Right ventricle myocardium inferior (tissue), 1 donor: Measurements from ENCODE around the gene ARPP21. TPM values are rescaled to one million over a fixed set of nuclear protein-coding genes. Genes with fewer than 3 reads are reported as not detected.

ENCODE experiments used
- ATAC-seq: fragments of 200-7000 bp; cut with Tn5 transposase; one replicate; pipeline ENCODE4 v1.9.1; 2020; ENCODE audit warnings: mild to moderate bottlenecking, moderate library complexity
- DNase-seq: peaks from one replicate; pipeline ENCODE4 v3.0.0; 2021; ENCODE audit errors: missing footprints
- intact Hi-C: fragments of 100-400 bp; cut with DNase I; formaldehyde crosslinking; loops from one replicate; pipeline ENCODE4 v1.11.0; 2022
- total RNA-seq: library from RNA; stranded (reverse); fragmentation: NEBNext Ultra II Directional; extraction: Animal tissue kit (Norgen Biotek cat#: 25700); gene quantifications from one replicate; pipeline ENCODE4 v1.2.1, GENCODE V29; 2021
- donor health status: DM: no; HTN: yes; CAD: no; lungs with severe emphysema.

ARPP21 gene
- total RNA-seq, 1 donor from 2014 or later = not detected

- DNase-seq = no peak
- intact Hi-C loops = no loop called here
- no peak for ATAC-seq
Measured at GRCh38 chr3:35751207-35751606, 111.9 kb downstream of the ARPP21 start.

- ATAC-seq (no peak), DNase-seq (no peak)
- intact Hi-C loops = no loop called here
Measured at GRCh38 chr3:35757991-35758757, 118.8 kb downstream of the ARPP21 start.

- intact Hi-C loops = no loop called here
- ATAC-seq (no peak), DNase-seq (no peak)
Measured at GRCh38 chr3:35760146-35760545, 120.8 kb downstream of the ARPP21 start.

- DNase-seq = no peak
- intact Hi-C loops = no loop called here
- ATAC-seq = no peak
Measured at GRCh38 chr3:35761311-35761710, 122.0 kb downstream of the ARPP21 start.

- ATAC-seq (no peak), DNase-seq (no peak)
- intact Hi-C loops = no loop called here
Measured at GRCh38 chr3:35772381-35773015, 133.2 kb downstream of the ARPP21 start.

- DNase-seq = no peak
- no peak for ATAC-seq
- intact Hi-C loops = no loop called here
Measured at GRCh38 chr3:35773417-35773816, 134.1 kb downstream of the ARPP21 start.

- intact Hi-C loops = no loop called here
Measured at GRCh38 chr3:35776346-35776745, 137.0 kb downstream of the ARPP21 start.

GRCh38 chr3:35777065-35777464 lies 137.7 kb downstream of the ARPP21 start:
- ATAC-seq (no peak), DNase-seq (no peak)
- intact Hi-C loops = no loop called here

More at GRCh38 chr3:35776346-35776745, 137.0 kb downstream of the ARPP21 start:
- no peak for ATAC-seq
- no peak for DNase-seq

GRCh38 chr3:35777563-35778554 lies 138.5 kb downstream of the ARPP21 start:
- intact Hi-C loops = no loop called here
- ATAC-seq (no peak), DNase-seq (no peak)

GRCh38 chr3:35779611-35780010 lies 140.3 kb downstream of the ARPP21 start:
- DNase-seq (no peak), ATAC-seq (no peak)
- intact Hi-C loops = no loop called here

- DNase-seq = no peak
- intact Hi-C loops = no loop called here
- no peak for ATAC-seq
Measured at GRCh38 chr3:35780800-35781199, 141.5 kb downstream of the ARPP21 start.

GRCh38 chr3:35781558-35781957 lies 142.2 kb downstream of the ARPP21 start:
- ATAC-seq (no peak), DNase-seq (no peak)
- intact Hi-C loops = no loop called here

- intact Hi-C loops = no loop called here
- ATAC-seq (no peak), DNase-seq (no peak)
Measured at GRCh38 chr3:35782355-35782754, 143.0 kb downstream of the ARPP21 start.

GRCh38 chr3:35784169-35784568 lies 144.8 kb downstream of the ARPP21 start:
- intact Hi-C loops = no loop called here
- ATAC-seq = no peak

GRCh38 chr3:35785234-35785888 lies 146.0 kb downstream of the ARPP21 start:
- DNase-seq = no peak

More at GRCh38 chr3:35784169-35784568, 144.8 kb downstream of the ARPP21 start:
- DNase-seq = no peak

GRCh38 chr3:35787936-35788335 lies 148.6 kb downstream of the ARPP21 start:
- intact Hi-C loops = no loop called here
- ATAC-seq (no peak), DNase-seq (no peak)

More at GRCh38 chr3:35785234-35785888, 146.0 kb downstream of the ARPP21 start:
- ATAC-seq = no peak
- intact Hi-C loops = no loop called here

GRCh38 chr3:35789042-35789831 lies 149.9 kb downstream of the ARPP21 start:
- DNase-seq = no peak
- intact Hi-C loops = no loop called here
- no peak for ATAC-seq

GRCh38 chr3:35790764-35791163 lies 151.4 kb downstream of the ARPP21 start:
- DNase-seq (no peak), ATAC-seq (no peak)
- intact Hi-C loops = no loop called here
